HepG2 (cell line): Measurements from ENCODE around the gene CD79A. TPM values are rescaled to one million over a fixed set of nuclear protein-coding genes. Genes with fewer than 3 reads are reported as not detected.

Source experiments
- CCDC6 ChIP-seq: sonication (generic); formaldehyde crosslinking; IDR thresholded peaks from 2 replicates; pipeline ENCODE4 v1.8.1; 2022; ENCODE audit warnings: mild to moderate bottlenecking, missing genetic modification reagents, moderate library complexity
- DMAP1 ChIP-seq: IDR thresholded peaks from 2 replicates; pipeline ENCODE4 v1.6.1; 2016
- FOSL2 ChIP-seq: sonication (generic); formaldehyde crosslinking; IDR thresholded peaks from 2 replicates; pipeline ENCODE4 v1.4.0; 2020; ENCODE audit warnings: missing genetic modification reagents
- FOXA3 ChIP-seq: IDR thresholded peaks from 2 replicates; pipeline ENCODE4 v1.6.1; 2016; ENCODE audit warnings: missing genetic modification reagents, missing compliant biosample characterization
- IKZF1 ChIP-seq: fragments of 450-650 bp; IDR thresholded peaks from 2 replicates; pipeline ENCODE4 v1.7.1; 2016
- POLR2AphosphoS2 ChIP-seq: IDR thresholded peaks from 2 replicates; pipeline ENCODE4 v1.6.1; 2011; ENCODE audit warnings: low read depth, low read length, improper control_type of control experiment
- POLR2AphosphoS5 ChIP-seq: IDR thresholded peaks from 2 replicates; pipeline ENCODE4 v1.6.1; 2012; ENCODE audit warnings: low read depth, low read length
- RBM22 ChIP-seq: fragments of 200-400 bp; formaldehyde crosslinking; optimal IDR thresholded peaks from 2 replicates; pipeline ENCODE3; 2017; ENCODE audit warnings: mild to moderate bottlenecking, low read length, moderate library complexity
- SIX4 ChIP-seq: sonication (generic); formaldehyde crosslinking; IDR thresholded peaks from 2 replicates; pipeline ENCODE4 v1.4.0; 2020; ENCODE audit warnings: missing genetic modification reagents
- ZEB1 ChIP-seq: IDR thresholded peaks from 2 replicates; pipeline ENCODE4 v1.6.1; 2012; ENCODE audit warnings: mild to moderate bottlenecking, low read depth, inconsistent platforms; ENCODE audit not compliant: insufficient replicate concordance
- ZNF138 ChIP-seq: sonication (generic); formaldehyde crosslinking; IDR thresholded peaks from 2 replicates; pipeline ENCODE4 v1.5.0; 2020; ENCODE audit warnings: mild to moderate bottlenecking, low read depth, missing genetic modification reagents
- ZNF329 ChIP-seq: sonication (generic); formaldehyde crosslinking; IDR thresholded peaks from 2 replicates; pipeline ENCODE4 v1.9.0; 2021; ENCODE audit warnings: low read depth, mild to moderate bottlenecking, missing genetic modification reagents
- ZNF331 ChIP-seq: sonication (generic); formaldehyde crosslinking; IDR thresholded peaks from 2 replicates; pipeline ENCODE4 v1.4.0; 2020; ENCODE audit warnings: missing genetic modification reagents
- ZNF34 ChIP-seq: sonication (generic); formaldehyde crosslinking; IDR thresholded peaks from 2 replicates; pipeline ENCODE4 v1.4.0; 2020; ENCODE audit warnings: mild to moderate bottlenecking, missing genetic modification reagents, borderline replicate concordance
- ZNF441 ChIP-seq: sonication (generic); formaldehyde crosslinking; IDR thresholded peaks from 2 replicates; pipeline ENCODE4 v1.7.0; 2021; ENCODE audit warnings: missing genetic modification reagents, borderline replicate concordance
- ZNF564 ChIP-seq: sonication (generic); formaldehyde crosslinking; IDR thresholded peaks from 2 replicates; pipeline ENCODE4 v1.8.1; 2023; ENCODE audit warnings: mild to moderate bottlenecking, missing genetic modification reagents
- ZNF616 ChIP-seq: sonication (generic); formaldehyde crosslinking; IDR thresholded peaks from 2 replicates; pipeline ENCODE4 v1.5.0; 2020; ENCODE audit warnings: low read depth, mild to moderate bottlenecking, missing genetic modification reagents
- ZNF629 ChIP-seq: sonication (generic); formaldehyde crosslinking; conservative IDR thresholded peaks from 2 replicates; pipeline ENCODE4 v1.5.0; 2020; ENCODE audit warnings: missing genetic modification reagents
- polyA plus RNA-seq, 8 experiments: library from polyadenylated mRNA; depleted of rRNA in 3 of 8; stranded (reverse) in 7 of 8; unstranded in 1 of 8; fragments of >200 nt; fragmentation: Illumina TruSeq in 4 of 8; extraction: Trizol in 4 of 8; gene quantifications; 2 replicates each; pipeline versions ENCODE4 v1.2.1 to v1.2.3, GENCODE V29; 2011 to 2016; ENCODE audit warnings: low read depth in 4 of 8, missing spikeins in 1 of 8, mixed read lengths in 1 of 8; ENCODE audit not compliant: insufficient read depth in 1 of 8
- total RNA-seq, 5 experiments: library from RNA; depleted of rRNA; stranded (reverse); fragments of >200 nt; fragmentation: Illumina TruSeq; extraction: Trizol; gene quantifications; 2 replicates each; pipeline ENCODE4 v1.2.3, GENCODE V29; 2016; ENCODE audit warnings: low read depth in 1 of 5
- TF ChIP-seq, protein P1 (sequence below): sonication (generic); formaldehyde crosslinking; IDR thresholded peaks from 2 replicates; pipeline ENCODE4 v1.4.0; 2020; ENCODE audit warnings: missing genetic modification reagents
- TF ChIP-seq, protein P2 (sequence below): sonication (generic); formaldehyde crosslinking; IDR thresholded peaks from 2 replicates; pipeline ENCODE4 v1.8.0; 2022; ENCODE audit warnings: missing genetic modification reagents, mild to moderate bottlenecking, moderate library complexity, borderline replicate concordance
- TF ChIP-seq, protein P3 (sequence below): IDR thresholded peaks from 2 replicates; pipeline ENCODE4 v1.6.1; 2016; ENCODE audit warnings: control low read depth
- TF ChIP-seq, protein P4 (sequence below): sonication (generic); formaldehyde crosslinking; conservative IDR thresholded peaks from 2 replicates; pipeline ENCODE4 v1.4.0; 2020; ENCODE audit warnings: missing genetic modification reagents
- TF ChIP-seq, protein P5 (sequence below): sonication (generic); formaldehyde crosslinking; IDR thresholded peaks from 2 replicates; pipeline ENCODE4 v1.4.0; 2020; ENCODE audit warnings: mild to moderate bottlenecking, low read depth, missing genetic modification reagents

CD79A gene
- total and polyA plus RNA-seq, 2 of the 13 experiments (the other 11 are each of a cell fraction or from before 2014, with no cell fraction given) = 0.24 to 0.33 TPM

DNA sequence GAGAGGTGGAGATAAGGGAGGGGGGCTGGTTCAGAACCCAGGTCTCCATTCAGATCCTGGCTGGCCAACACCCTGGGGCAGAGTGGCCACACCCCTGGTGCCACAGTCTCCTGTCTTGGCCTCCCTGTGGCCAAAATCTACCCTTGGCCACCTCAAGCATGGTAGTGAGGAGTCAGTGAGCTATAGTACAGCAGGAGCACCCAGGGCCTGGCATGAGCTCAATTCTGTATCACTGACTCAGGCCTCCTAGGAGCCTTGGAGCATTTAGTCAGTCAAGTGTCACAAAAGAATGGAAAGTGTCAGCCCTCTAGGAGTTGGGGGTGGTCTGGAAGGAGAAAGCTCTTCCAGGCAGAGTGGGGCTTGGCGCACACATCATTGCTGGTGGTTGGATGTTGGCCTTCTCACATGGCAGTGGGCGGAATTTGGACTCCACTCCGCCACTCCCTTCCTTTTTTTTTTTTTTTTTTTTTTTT lies 6.6 kb upstream of the CD79A start (continued):
- TF ChIP-seq DMAP1 (CRISPR knock-in tag) = no peak
- TF ChIP-seq, protein P1, sequence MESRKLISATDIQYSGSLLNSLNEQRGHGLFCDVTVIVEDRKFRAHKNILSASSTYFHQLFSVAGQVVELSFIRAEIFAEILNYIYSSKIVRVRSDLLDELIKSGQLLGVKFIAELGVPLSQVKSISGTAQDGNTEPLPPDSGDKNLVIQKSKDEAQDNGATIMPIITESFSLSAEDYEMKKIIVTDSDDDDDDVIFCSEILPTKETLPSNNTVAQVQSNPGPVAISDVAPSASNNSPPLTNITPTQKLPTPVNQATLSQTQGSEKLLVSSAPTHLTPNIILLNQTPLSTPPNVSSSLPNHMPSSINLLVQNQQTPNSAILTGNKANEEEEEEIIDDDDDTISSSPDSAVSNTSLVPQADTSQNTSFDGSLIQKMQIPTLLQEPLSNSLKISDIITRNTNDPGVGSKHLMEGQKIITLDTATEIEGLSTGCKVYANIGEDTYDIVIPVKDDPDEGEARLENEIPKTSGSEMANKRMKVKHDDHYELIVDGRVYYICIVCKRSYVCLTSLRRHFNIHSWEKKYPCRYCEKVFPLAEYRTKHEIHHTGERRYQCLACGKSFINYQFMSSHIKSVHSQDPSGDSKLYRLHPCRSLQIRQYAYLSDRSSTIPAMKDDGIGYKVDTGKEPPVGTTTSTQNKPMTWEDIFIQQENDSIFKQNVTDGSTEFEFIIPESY (CRISPR knock-in tag) = peak; percentile 93
- peak; percentile 35; the same call in 1 of the 2 replicates for TF ChIP-seq POLR2AphosphoS5
- no peak for TF ChIP-seq FOSL2 (CRISPR knock-in tag)
- TF ChIP-seq IKZF1 = no peak
- peak; percentile 84 for TF ChIP-seq RBM22
- TF ChIP-seq ZNF629 (CRISPR knock-in tag) = no peak
- no peak for TF ChIP-seq ZNF138 (CRISPR knock-in tag)
- TF ChIP-seq, protein P2, sequence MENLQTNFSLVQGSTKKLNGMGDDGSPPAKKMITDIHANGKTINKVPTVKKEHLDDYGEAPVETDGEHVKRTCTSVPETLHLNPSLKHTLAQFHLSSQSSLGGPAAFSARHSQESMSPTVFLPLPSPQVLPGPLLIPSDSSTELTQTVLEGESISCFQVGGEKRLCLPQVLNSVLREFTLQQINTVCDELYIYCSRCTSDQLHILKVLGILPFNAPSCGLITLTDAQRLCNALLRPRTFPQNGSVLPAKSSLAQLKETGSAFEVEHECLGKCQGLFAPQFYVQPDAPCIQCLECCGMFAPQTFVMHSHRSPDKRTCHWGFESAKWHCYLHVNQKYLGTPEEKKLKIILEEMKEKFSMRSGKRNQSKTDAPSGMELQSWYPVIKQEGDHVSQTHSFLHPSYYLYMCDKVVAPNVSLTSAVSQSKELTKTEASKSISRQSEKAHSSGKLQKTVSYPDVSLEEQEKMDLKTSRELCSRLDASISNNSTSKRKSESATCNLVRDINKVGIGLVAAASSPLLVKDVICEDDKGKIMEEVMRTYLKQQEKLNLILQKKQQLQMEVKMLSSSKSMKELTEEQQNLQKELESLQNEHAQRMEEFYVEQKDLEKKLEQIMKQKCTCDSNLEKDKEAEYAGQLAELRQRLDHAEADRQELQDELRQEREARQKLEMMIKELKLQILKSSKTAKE = no peak
- TF ChIP-seq ZNF329 (CRISPR knock-in tag) = no peak
- no peak for TF ChIP-seq ZNF34 (CRISPR knock-in tag)
- no peak for TF ChIP-seq CCDC6 (CRISPR knock-in tag)
- TF ChIP-seq, protein P3, sequence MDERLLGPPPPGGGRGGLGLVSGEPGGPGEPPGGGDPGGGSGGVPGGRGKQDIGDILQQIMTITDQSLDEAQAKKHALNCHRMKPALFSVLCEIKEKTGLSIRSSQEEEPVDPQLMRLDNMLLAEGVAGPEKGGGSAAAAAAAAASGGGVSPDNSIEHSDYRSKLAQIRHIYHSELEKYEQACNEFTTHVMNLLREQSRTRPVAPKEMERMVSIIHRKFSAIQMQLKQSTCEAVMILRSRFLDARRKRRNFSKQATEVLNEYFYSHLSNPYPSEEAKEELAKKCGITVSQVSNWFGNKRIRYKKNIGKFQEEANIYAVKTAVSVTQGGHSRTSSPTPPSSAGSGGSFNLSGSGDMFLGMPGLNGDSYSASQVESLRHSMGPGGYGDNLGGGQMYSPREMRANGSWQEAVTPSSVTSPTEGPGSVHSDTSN = no peak
- TF ChIP-seq, protein P4, sequence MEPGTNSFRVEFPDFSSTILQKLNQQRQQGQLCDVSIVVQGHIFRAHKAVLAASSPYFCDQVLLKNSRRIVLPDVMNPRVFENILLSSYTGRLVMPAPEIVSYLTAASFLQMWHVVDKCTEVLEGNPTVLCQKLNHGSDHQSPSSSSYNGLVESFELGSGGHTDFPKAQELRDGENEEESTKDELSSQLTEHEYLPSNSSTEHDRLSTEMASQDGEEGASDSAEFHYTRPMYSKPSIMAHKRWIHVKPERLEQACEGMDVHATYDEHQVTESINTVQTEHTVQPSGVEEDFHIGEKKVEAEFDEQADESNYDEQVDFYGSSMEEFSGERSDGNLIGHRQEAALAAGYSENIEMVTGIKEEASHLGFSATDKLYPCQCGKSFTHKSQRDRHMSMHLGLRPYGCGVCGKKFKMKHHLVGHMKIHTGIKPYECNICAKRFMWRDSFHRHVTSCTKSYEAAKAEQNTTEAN (CRISPR knock-in tag) = no peak
- no peak for TF ChIP-seq ZEB1
- TF ChIP-seq FOXA3 (CRISPR knock-in tag) = no peak
- TF ChIP-seq, protein P5, sequence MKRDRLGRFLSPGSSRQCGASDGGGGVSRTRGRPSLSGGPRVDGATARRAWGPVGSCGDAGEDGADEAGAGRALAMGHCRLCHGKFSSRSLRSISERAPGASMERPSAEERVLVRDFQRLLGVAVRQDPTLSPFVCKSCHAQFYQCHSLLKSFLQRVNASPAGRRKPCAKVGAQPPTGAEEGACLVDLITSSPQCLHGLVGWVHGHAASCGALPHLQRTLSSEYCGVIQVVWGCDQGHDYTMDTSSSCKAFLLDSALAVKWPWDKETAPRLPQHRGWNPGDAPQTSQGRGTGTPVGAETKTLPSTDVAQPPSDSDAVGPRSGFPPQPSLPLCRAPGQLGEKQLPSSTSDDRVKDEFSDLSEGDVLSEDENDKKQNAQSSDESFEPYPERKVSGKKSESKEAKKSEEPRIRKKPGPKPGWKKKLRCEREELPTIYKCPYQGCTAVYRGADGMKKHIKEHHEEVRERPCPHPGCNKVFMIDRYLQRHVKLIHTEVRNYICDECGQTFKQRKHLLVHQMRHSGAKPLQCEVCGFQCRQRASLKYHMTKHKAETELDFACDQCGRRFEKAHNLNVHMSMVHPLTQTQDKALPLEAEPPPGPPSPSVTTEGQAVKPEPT (CRISPR knock-in tag) = no peak
- no peak for TF ChIP-seq ZNF616 (CRISPR knock-in tag)
- no peak for TF ChIP-seq SIX4 (CRISPR knock-in tag)
- TF ChIP-seq ZNF564 = no peak
- TF ChIP-seq POLR2AphosphoS2 = 0 out of 2 replicates have a peak, but pooled peaks have one; percentile 49
- 0 out of 2 replicates have a peak, but pooled peaks have one; percentile 54 for TF ChIP-seq ZNF441 (CRISPR knock-in tag)
- no peak for TF ChIP-seq ZNF331 (CRISPR knock-in tag)
